Right lobe of liver (tissue), 6 donors: ENCODE data around the gene PSMG3. TPM values are rescaled to one million over a fixed set of nuclear protein-coding genes. Genes with fewer than 3 reads are reported as not detected.
A peak's percentile ranks its signal among the peaks of the same experiment; 100 is the strongest.

ENCODE experiments used
- ATAC-seq, 4 donors: fragments of 200-7000 bp; cut with Tn5 transposase; one replicate each; pipeline ENCODE4 v1.9.1; 2020; ENCODE audit warnings: mild to moderate bottlenecking in 4 of 4, moderate library complexity in 4 of 4
- DNase-seq, 3 donors: peaks; one replicate each; pipeline ENCODE4 v3.0.0-alpha.2; 2020
- H3K27ac ChIP-seq, 3 donors: fragments of 200-600 bp; one replicate each; pipeline ENCODE4 v1.8.0; 2022
- H3K27me3 ChIP-seq, 2 donors: fragments of 200-600 bp; one replicate each; pipeline ENCODE4 v1.8.0; 2022
- H3K36me3 ChIP-seq, 4 donors: fragments of 200-600 bp; sonication (generic) in 1 of 4; one replicate each; pipeline versions ENCODE4 v1.5.1 to v1.8.0; 2017 to 2022; ENCODE audit warnings: control low read depth in 1 of 4
- H3K4me1 ChIP-seq, 4 donors: fragments of 200-600 bp; sonication (generic) in 1 of 4; one replicate each; pipeline versions ENCODE4 v1.5.1 to v1.8.0; 2017 to 2022; ENCODE audit warnings: control low read depth in 1 of 4
- H3K4me3 ChIP-seq, 3 donors: fragments of 200-600 bp; one replicate each; pipeline ENCODE4 v1.8.0; 2022
- H3K9me3 ChIP-seq, 4 donors: fragments of 200-600 bp; sonication (generic) in 1 of 4; one replicate each; pipeline versions ENCODE4 v1.5.1 to v1.8.0; 2017 to 2022; ENCODE audit warnings: control low read depth in 1 of 4
- CTCF ChIP-seq, 4 donors: fragments of 200-600 bp in 3 of 4; fragments of 450-650 bp in 1 of 4; IDR thresholded peaks; one replicate each; pipeline versions ENCODE4 v1.5.1 to v1.8.0; 2016 to 2022; ENCODE audit warnings: antibody characterized with exemption in 4 of 4, mild to moderate bottlenecking in 2 of 4
- POLR2A ChIP-seq: fragments of 450-650 bp; IDR thresholded peaks from one replicate; pipeline ENCODE4 v1.6.1; 2017; ENCODE audit warnings: antibody characterized with exemption, mild to moderate bottlenecking
- WGBS: methylation state at CpG from one replicate; pipeline ENCODE4 v1.1.6; 2018; ENCODE audit warnings: low coverage, low lambda C conversion rate; ENCODE audit not compliant: insufficient coverage; ENCODE audit errors: missing lambda C conversion rate; 5-methylcytosine and 5-hydroxymethylcytosine counted together
- intact Hi-C, 2 donors: fragments of 100-400 bp; cut with DNase I; formaldehyde crosslinking; loops; one replicate each; pipeline versions ENCODE4 v1.11.2 to v1.14.1; 2022
- total RNA-seq, 6 experiments: library from RNA; depleted of rRNA in 2 of 6; stranded (reverse); fragments of >200 nt in 2 of 6; fragmentation: NEBNext Ultra II Directional in 3 of 6; extraction: Animal tissue kit (Norgen Biotek cat#: 25700) in 3 of 6; gene quantifications; one replicate each; pipeline versions ENCODE4 v1.1.0 to v1.2.4, GENCODE V29; 2016 to 2023
- donor health status: DM: no; HTN: yes; CAD: no.
- donor health status: DM: no; HTN: no; CAD: no.
- donor health status: DM: no; HTN: no; CAD: no.
- donor health status: DM: no; HTN: yes; CAD: no.
- donor health status: DM: no; HTN: yes; CAD: no.

PSMG3 gene
- total RNA-seq, 6 experiments from 2014 or later = 7.6 to 28.1 (median 9.2) TPM

DNA sequence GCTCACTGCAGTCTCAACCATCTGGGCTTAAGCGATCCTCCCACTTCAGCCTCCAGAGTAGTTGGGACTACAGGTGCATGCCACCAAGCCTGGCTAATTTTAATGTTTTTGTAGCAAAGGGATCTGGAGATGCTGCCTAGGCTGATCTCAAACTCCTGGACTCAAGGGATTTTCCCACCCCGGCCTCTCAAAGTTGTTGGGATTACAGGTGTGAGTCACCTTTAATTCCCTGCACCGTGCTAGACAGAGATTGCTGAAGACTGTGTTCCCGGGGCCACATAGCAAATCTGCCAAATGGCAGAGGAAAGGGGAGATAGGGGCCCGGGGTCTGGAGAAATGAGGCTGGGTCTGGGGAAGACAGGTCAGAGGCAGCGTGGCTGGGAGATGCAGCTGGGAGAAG is 20.6 kb upstream of the PSMG3 start:
- no peak overlapping the region for H3K4me3 ChIP-seq
- DNase-seq (no peak), ATAC-seq (no peak)
- no peak overlapping the region for H3K27ac ChIP-seq
- no peaks in the 10 kb centered on the region for H3K36me3 ChIP-seq
- H3K4me1 ChIP-seq = no peaks in the 10 kb centered on the region
- peaks cover 0 to 3% (median 0%) of the 10 kb centered on the region in 4 donors for H3K9me3 ChIP-seq
- intact Hi-C loops = no loop called here
- 82% methylated on average over 3 of the region's 6 CpGs for WGBS
- TF ChIP-seq CTCF (IDR thresholded peaks at IDR 0.05) = no peak
- TF ChIP-seq POLR2A = no peak
- H3K27me3 ChIP-seq = no peaks in the 10 kb centered on the region

GRCh38 chr7:1588978-1589377 is 19.1 kb upstream of the PSMG3 start:
- no peak overlapping the region for H3K4me3 ChIP-seq
- TF ChIP-seq POLR2A (no peak), CTCF (IDR thresholded peaks at IDR 0.05) (no peak)
- no peaks in the 10 kb centered on the region for H3K27me3 ChIP-seq
- intact Hi-C loops = loop anchor here (10.0 kb wide), 1 partner anchor 616 kb away; no protein-coding TSS in a partner anchor
- DNase-seq (no peak), ATAC-seq (no peak)
- no peaks in the 10 kb centered on the region for H3K4me1 ChIP-seq
- H3K9me3 ChIP-seq = peaks cover 0 to 3% (median 0%) of the 10 kb centered on the region in 4 donors
- no peaks in the 10 kb centered on the region for H3K36me3 ChIP-seq
- no CpG with 5 or more reads among the region's 1 CpG for WGBS
- H3K27ac ChIP-seq = no peak overlapping the region

DNA sequence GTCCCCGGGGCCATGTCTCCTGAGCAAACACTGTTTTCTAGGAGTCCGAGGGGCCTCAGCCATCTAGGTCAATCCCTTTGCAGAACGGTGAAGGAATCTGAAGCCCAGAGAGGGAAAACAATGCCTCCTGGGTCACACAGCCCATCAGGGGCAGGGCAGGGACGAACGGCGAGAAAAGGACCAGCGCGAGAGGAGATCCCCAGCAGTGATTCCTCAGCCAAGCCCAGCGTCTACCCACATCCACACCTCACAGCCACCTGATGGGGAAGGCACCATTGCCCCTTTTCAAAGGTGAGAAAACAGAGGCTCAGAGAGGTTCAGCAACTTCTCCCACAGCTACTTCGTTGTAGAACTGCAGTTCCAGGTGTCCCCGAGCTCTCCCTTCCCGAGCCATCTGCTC is 17.9 kb upstream of the PSMG3 start:
- no peaks in the 10 kb centered on the region for H3K36me3 ChIP-seq
- intact Hi-C loops = loop anchor here (10.0 kb wide), 1 partner anchor 617 kb away; no protein-coding TSS in a partner anchor
- DNase-seq (no peak), ATAC-seq (no peak)
- no peaks in the 10 kb centered on the region for H3K4me1 ChIP-seq
- H3K4me3 ChIP-seq = no peak overlapping the region
- no peaks in the 10 kb centered on the region for H3K27me3 ChIP-seq
- TF ChIP-seq POLR2A = no peak
- no peak for TF ChIP-seq CTCF (IDR thresholded peaks at IDR 0.05)
- no peak overlapping the region for H3K27ac ChIP-seq
- WGBS = 74% methylated on average over 6 of the region's 12 CpGs
- H3K9me3 ChIP-seq = peaks cover 0 to 3% (median 0%) of the 10 kb centered on the region in 4 donors

DNA sequence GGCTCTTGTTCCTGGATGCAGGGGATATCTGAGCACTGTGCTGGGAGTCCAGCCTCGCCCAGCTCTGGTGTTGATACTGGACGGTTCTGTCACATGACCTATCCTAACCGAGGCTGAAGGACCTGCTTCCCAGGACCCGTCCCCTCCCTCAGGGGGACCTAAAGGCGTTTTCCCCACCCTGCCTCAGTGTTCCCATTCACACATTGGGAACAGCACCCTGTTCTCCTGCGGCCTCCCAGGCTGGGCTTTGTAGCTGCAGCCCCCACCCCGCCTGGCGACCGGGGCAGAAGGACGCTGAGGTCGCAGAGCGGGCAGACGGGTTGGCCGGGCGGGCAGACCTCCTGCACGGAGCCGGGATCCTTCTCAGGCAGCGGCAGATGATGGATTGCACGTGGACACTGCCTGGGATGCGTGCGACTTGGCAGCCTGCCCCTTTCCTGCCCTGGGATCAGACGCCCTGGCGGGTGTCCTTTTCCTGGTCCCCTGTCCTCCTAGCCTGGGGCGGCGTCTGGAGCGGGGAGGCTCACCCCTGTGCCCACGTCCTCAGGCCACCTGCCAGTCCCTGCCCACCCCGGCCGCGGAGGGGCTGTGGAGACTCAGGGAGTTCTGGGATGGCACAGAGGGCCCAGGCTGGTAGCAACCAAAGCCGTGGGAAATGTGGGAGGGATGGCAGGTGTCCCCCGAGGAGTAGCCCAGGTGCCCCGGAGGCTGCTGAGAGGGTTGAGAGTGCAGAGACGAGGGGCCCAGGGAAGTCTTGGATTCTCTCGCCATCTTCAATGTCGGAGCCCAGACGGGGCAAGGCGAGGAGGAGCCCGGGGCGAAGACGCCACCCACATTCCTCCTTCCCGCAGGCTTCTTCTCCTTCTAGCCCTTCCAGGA is 17.2 kb upstream of the PSMG3 start:
- no peaks in the 10 kb centered on the region for H3K27me3 ChIP-seq

More for the DNA sequence above, 17.2 kb upstream of the PSMG3 start:
- H3K4me1 ChIP-seq = no peaks in the 10 kb centered on the region
- DNase-seq = peak in 1 of 3 donors; percentile 65
- no peak overlapping the region for H3K27ac ChIP-seq
- ATAC-seq = peak; percentile 33 to 70 (median 62)
- no peaks in the 10 kb centered on the region for H3K36me3 ChIP-seq
- WGBS = 86% methylated on average over 5 of the region's 42 CpGs
- peaks cover 0 to 3% (median 0%) of the 10 kb centered on the region in 4 donors for H3K9me3 ChIP-seq
- TF ChIP-seq POLR2A = no peak
- no peak for TF ChIP-seq CTCF (IDR thresholded peaks at IDR 0.05)
- intact Hi-C loops = loop anchor here (10.0 kb wide), 1 partner anchor 618 kb away; no protein-coding TSS in a partner anchor
- no peak overlapping the region for H3K4me3 ChIP-seq
